Choroid plexus epithelial cell (primary cell): ENCODE measurements around the gene FGF21.

Experiments
- DNase-seq: peaks from one replicate; pipeline ENCODE4 v3.0.0-alpha.2; 2010; ENCODE audit warnings: low read depth
- H3K4me3 ChIP-seq: 2 replicates; pipeline ENCODE4 v1.5.1; 2011; ENCODE audit warnings: low read depth, mild to moderate bottlenecking, control low read depth, low read length, moderate library complexity
- CTCF ChIP-seq: conservative IDR thresholded peaks from 2 replicates; pipeline ENCODE4 v1.5.1; 2011; ENCODE audit warnings: low read depth, mild to moderate bottlenecking, control low read depth, inconsistent platforms, low read length, moderate library complexity

The FGF21 gene

GRCh38 chr19:48768994-48769713 lies 13.8 kb downstream of the FGF21 start:
- no peak for TF ChIP-seq CTCF
- no peak for DNase-seq

GRCh38 chr19:48770266-48770665 lies 14.9 kb downstream of the FGF21 start:
- H3K4me3 ChIP-seq = no peak overlapping the region
- no peak for TF ChIP-seq CTCF
- DNase-seq = peak; percentile 82

More at GRCh38 chr19:48768994-48769713, 13.8 kb downstream of the FGF21 start:
- no peak overlapping the region for H3K4me3 ChIP-seq

GRCh38 chr19:48770734-48771472 lies 15.6 kb downstream of the FGF21 start:
- no peak overlapping the region for H3K4me3 ChIP-seq
- TF ChIP-seq CTCF = no peak
- no peak for DNase-seq

GRCh38 chr19:48772503-48772953 lies 17.2 kb downstream of the FGF21 start:
- H3K4me3 ChIP-seq = no peak overlapping the region
- TF ChIP-seq CTCF = no peak
- peak; percentile 28 for DNase-seq

GRCh38 chr19:48777139-48777538 lies 21.8 kb downstream of the FGF21 start:
- TF ChIP-seq CTCF = no peak
- no peak overlapping the region for H3K4me3 ChIP-seq
- DNase-seq = no peak

- TF ChIP-seq CTCF = no peak
- DNase-seq = no peak
- H3K4me3 ChIP-seq = no peak overlapping the region
Observed at GRCh38 chr19:48777720-48778119, 22.4 kb downstream of the FGF21 start.
